Nephron progenitor cell (in vitro differentiated cells): ENCODE results near the gene CHST12.
A peak's percentile ranks its signal among the peaks of the same experiment; 100 is the strongest.

ENCODE experiments used
- DNase-seq: peaks from one replicate; pipeline ENCODE4 v3.0.0; 2021
- H3K27ac Mint-ChIP-seq: 2 replicates; pipeline ENCODE4 v1.8.0; 2021; ENCODE audit warnings: mild to moderate bottlenecking, moderate library complexity, mixed read lengths
- H3K27me3 Mint-ChIP-seq: 2 replicates; pipeline ENCODE4 v1.8.0; 2021; ENCODE audit warnings: mild to moderate bottlenecking, low read depth, mixed read lengths; ENCODE audit not compliant: poor library complexity
- H3K36me3 Mint-ChIP-seq: 2 replicates; pipeline ENCODE4 v1.8.0; 2021; ENCODE audit warnings: low read depth, mixed read lengths
- H3K4me1 Mint-ChIP-seq: 2 replicates; pipeline ENCODE4 v1.8.0; 2021; ENCODE audit warnings: mixed read lengths
- H3K4me3 Mint-ChIP-seq: 2 replicates; pipeline ENCODE4 v1.8.0; 2021; ENCODE audit warnings: mild to moderate bottlenecking, moderate library complexity, mixed read lengths
- H3K9me3 Mint-ChIP-seq: 2 replicates; pipeline ENCODE4 v1.8.0; 2021; ENCODE audit warnings: mild to moderate bottlenecking, moderate library complexity, mixed read lengths
- CTCF ChIP-seq: fragments of 200-600 bp; sonication (generic); IDR thresholded peaks from 2 replicates; pipeline ENCODE4 v1.5.0; 2021; ENCODE audit warnings: antibody characterized with exemption

The CHST12 gene

GRCh38 chr7:2421943-2422310, 18.5 kb downstream of the CHST12 start:
- Mint-ChIP-seq H3K4me3 (no peak overlapping the region), H3K27me3 (no peaks in the 10 kb centered on the region), H3K36me3 (peaks cover 2% of the 10 kb centered on the region), H3K9me3 (peaks cover 1% of the 10 kb centered on the region), H3K4me1 (peaks cover 21% of the 10 kb centered on the region), H3K27ac (peak overlapping the region; percentile 86)
- no peak for TF ChIP-seq CTCF
- DNase-seq = no peak

DNA sequence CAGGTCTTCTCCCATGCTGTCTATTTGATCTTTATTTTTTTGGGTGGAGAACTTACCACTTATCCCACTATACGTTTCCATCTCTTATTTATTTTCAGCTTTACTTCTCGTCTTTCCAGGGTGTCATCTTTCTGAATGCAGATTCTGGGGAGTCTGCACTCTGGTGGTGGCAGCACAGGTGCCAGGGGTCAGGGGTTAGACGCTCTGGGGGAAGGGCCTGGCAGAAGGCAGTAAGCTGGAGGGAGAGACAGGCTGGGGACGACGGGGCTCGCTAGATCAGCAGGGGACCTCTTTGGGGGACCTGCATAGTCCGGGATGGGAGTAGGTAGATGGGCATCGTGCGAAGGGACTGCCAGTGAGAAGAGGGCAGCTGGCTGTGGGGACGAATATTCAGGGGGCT, 22.3 kb downstream of the CHST12 start:
- TF ChIP-seq CTCF = no peak
- no peak overlapping the region for H3K27ac Mint-ChIP-seq
- no peak for DNase-seq

DNA sequence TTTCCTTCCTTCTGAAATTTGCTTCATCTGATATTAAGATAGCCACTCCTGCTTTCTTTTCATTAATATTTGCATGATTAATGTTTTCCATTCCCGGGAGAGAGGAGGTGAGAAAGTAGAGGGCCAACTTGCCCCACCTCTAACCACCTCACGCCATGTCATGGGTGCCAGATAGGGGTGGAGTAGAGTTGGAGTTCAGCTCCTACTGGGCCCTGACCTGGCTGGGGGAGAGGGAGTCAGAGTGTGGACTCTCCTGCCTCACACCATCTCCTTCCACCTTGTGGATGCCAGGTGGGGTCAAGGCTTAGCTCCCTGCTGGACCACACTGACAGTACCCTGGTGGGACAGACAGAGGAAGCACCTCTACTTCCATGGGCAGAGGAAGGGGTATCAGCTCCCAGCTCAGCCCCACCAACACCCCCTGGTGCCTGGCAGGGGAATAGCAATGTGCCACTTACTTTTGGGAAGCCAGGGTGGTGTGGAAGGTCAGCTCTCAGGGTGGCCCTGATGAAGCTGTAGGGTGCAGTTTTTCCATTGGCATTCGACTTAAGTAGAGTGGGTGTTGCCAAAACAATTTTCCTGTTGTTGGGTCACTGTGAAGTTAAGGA, 28.0 kb downstream of the CHST12 start:
- no peak overlapping the region for H3K4me3 Mint-ChIP-seq
- H3K4me1 Mint-ChIP-seq = peaks cover 5% of the 10 kb centered on the region
- no peak for DNase-seq
- H3K36me3 Mint-ChIP-seq = peaks cover 73% of the 10 kb centered on the region
- peaks cover 2% of the 10 kb centered on the region for H3K27me3 Mint-ChIP-seq
- peaks cover 44% of the 10 kb centered on the region for H3K9me3 Mint-ChIP-seq
- no peak overlapping the region for H3K27ac Mint-ChIP-seq
- TF ChIP-seq CTCF = peak; percentile 17

More for the DNA sequence above, 22.3 kb downstream of the CHST12 start:
- Mint-ChIP-seq H3K27me3 (peaks cover 2% of the 10 kb centered on the region), H3K4me1 (peaks cover 21% of the 10 kb centered on the region), H3K9me3 (peaks cover 34% of the 10 kb centered on the region), H3K36me3 (peaks cover 32% of the 10 kb centered on the region), H3K4me3 (no peak overlapping the region)

DNA sequence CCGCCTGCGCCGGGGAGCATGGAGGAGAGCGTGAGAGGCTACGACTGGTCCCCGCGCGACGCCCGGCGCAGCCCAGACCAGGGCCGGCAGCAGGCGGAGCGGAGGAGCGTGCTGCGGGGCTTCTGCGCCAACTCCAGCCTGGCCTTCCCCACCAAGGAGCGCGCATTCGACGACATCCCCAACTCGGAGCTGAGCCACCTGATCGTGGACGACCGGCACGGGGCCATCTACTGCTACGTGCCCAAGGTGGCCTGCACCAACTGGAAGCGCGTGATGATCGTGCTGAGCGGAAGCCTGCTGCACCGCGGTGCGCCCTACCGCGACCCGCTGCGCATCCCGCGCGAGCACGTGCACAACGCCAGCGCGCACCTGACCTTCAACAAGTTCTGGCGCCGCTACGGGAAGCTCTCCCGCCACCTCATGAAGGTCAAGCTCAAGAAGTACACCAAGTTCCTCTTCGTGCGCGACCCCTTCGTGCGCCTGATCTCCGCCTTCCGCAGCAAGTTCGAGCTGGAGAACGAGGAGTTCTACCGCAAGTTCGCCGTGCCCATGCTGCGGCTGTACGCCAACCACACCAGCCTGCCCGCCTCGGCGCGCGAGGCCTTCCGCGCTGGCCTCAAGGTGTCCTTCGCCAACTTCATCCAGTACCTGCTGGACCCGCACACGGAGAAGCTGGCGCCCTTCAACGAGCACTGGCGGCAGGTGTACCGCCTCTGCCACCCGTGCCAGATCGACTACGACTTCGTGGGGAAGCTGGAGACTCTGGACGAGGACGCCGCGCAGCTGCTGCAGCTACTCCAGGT, 29.7 kb downstream of the CHST12 start:
- H3K4me1 Mint-ChIP-seq = peaks cover 15% of the 10 kb centered on the region
- no peak overlapping the region for H3K4me3 Mint-ChIP-seq
- no peak for TF ChIP-seq CTCF
- peaks cover 69% of the 10 kb centered on the region for H3K36me3 Mint-ChIP-seq
- H3K27me3 Mint-ChIP-seq = no peaks in the 10 kb centered on the region
- H3K9me3 Mint-ChIP-seq = peaks cover 36% of the 10 kb centered on the region
- no peak overlapping the region for H3K27ac Mint-ChIP-seq
- no peak for DNase-seq

DNA sequence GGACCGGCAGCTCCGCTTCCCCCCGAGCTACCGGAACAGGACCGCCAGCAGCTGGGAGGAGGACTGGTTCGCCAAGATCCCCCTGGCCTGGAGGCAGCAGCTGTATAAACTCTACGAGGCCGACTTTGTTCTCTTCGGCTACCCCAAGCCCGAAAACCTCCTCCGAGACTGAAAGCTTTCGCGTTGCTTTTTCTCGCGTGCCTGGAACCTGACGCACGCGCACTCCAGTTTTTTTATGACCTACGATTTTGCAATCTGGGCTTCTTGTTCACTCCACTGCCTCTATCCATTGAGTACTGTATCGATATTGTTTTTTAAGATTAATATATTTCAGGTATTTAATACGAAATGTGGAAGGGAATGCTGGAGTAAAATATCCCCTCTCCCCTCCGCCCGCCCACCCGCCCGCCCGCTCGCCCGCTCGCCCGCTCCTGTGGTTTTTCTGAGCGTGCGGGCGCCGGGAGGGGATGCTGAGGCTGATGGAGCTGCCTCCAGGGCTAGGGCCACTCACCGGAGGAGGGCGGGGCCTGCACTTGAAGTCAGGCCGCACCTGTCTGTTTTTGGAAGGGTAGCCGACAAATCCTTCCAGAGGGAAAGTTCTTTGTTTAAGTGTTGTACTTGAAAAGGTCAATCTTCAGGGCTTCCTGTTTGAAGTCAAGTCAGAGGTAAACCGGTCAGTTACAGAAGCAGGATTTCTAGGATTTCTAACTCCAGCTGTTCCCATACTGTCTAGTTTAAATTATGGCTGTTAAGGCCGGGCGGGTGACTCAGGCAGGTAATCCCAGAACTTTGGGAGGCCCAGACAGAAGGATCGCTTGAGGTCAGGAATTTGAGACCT, 30.5 kb downstream of the CHST12 start:
- Mint-ChIP-seq H3K27me3 (no peaks in the 10 kb centered on the region), H3K9me3 (peaks cover 28% of the 10 kb centered on the region)
- DNase-seq = no peak

More for the DNA sequence above, 30.5 kb downstream of the CHST12 start:
- no peak overlapping the region for H3K27ac Mint-ChIP-seq
- peaks cover 24% of the 10 kb centered on the region for H3K4me1 Mint-ChIP-seq
- no peak for TF ChIP-seq CTCF
- no peak overlapping the region for H3K4me3 Mint-ChIP-seq
- peaks cover 63% of the 10 kb centered on the region for H3K36me3 Mint-ChIP-seq
